HCT116 (cell line): ENCODE measurements around the gene CUEDC1. TPM values are rescaled to one million over a fixed set of nuclear protein-coding genes. Genes with fewer than 3 reads are reported as not detected.

Source experiments
- ATAC-seq: fragments of 200-7000 bp; cut with Tn5 transposase; 2 replicates; pipeline ENCODE4 v1.9.1; 2020; ENCODE audit warnings: mild to moderate bottlenecking, moderate library complexity
- BruUV-seq: library from RNA; stranded (reverse); fragments of 400-500 nt; replicated peaks from 2 replicates; lab custom pipeline; 2021; lab: Mats Ljungman, UMichigan
- CTCF ChIA-PET: fragments of 300-600 bp; sonication (Branson Sonifier 250); formaldehyde crosslinking; loops from one replicate; lab custom pipeline; 2021; ENCODE audit warnings: antibody characterized with exemption; lab: Charles Lee
- POLR2A ChIA-PET: fragments of 300-600, 350-600 bp; sonication (Branson Sonifier 250); formaldehyde crosslinking; loops from one replicate; lab custom pipeline; 2021; ENCODE audit warnings: antibody characterized with exemption; lab: Charles Lee
- RAD21 ChIA-PET, 2 experiments: fragments of 300-600 bp; sonication (Branson Sonifier 250); formaldehyde crosslinking; loops; one replicate each; lab custom pipeline; 2023; ENCODE audit warnings: low total read pairs in 2 of 2; ENCODE audit not compliant: uncharacterized antibody in 2 of 2, unreplicated experiment in 2 of 2, low non-redundant PET in 1 of 2; lab: Charles Lee
- DNase-seq: peaks from one replicate; pipeline ENCODE4 v3.0.0-alpha.2; 2010; ENCODE audit warnings: low read depth, low spot score
- H2AFZ ChIP-seq: fragments of 200-600 bp; shearing (Covaris generic), sonication (generic); 2 replicates; pipeline ENCODE4 v1.6.1; 2017; ENCODE audit warnings: low read depth, mixed run types, mixed read lengths, antibody characterized with exemption, low read length; ENCODE audit not compliant: poor library complexity, severe bottlenecking
- H3K27ac ChIP-seq: 2 replicates; pipeline ENCODE4 v1.5.1; 2012; ENCODE audit warnings: low read depth, low read length
- H3K27me3 ChIP-seq: fragments of 200-600 bp; sonication (generic); 2 replicates; pipeline ENCODE4 v1.6.1; 2016; ENCODE audit warnings: mixed run types, low read length, mixed read lengths; ENCODE audit not compliant: insufficient read depth
- H3K36me3 ChIP-seq, 2 experiments: fragments of 200-500 bp in 1 of 2; fragments of 200-600 bp in 1 of 2; sonication (Bioruptor generic) in 1 of 2; sonication (generic) in 1 of 2; 2 replicates each; pipeline versions ENCODE4 v1.5.1 to v1.6.1; 2014 to 2016; ENCODE audit warnings: low read length in 2 of 2, inconsistent platforms in 1 of 2, mixed read lengths in 1 of 2, mixed run types in 1 of 2; ENCODE audit not compliant: insufficient read depth in 2 of 2, control insufficient read depth in 1 of 2
- H3K4me1 ChIP-seq, 2 experiments: fragments of 200-600 bp in 1 of 2; sonication (generic) in 1 of 2; 2 replicates each; pipeline versions ENCODE4 v1.5.1 to v1.6.1; 2012 to 2017; ENCODE audit warnings: low read length in 2 of 2, inconsistent platforms in 1 of 2, mild to moderate bottlenecking in 1 of 2, mixed read lengths in 1 of 2, mixed run types in 1 of 2, moderate library complexity in 1 of 2; ENCODE audit not compliant: insufficient read depth in 2 of 2, control insufficient read depth in 1 of 2
- H3K4me2 ChIP-seq: fragments of 200-600 bp; sonication (generic); 2 replicates; pipeline ENCODE4 v1.6.1; 2017; ENCODE audit warnings: mixed run types, low read length, mixed read lengths
- H3K4me3 ChIP-seq, 2 experiments: fragments of 200-600 bp in 1 of 2; sonication (generic) in 1 of 2; replicated peaks in 1 of 2; 2 replicates each; pipeline ENCODE4 v1.5.1; 2011 to 2016; ENCODE audit warnings: low read length in 2 of 2, control low read depth in 1 of 2, low read depth in 1 of 2, mild to moderate bottlenecking in 1 of 2, mixed read lengths in 1 of 2, mixed run types in 1 of 2
- H3K79me2 ChIP-seq: fragments of 200-600 bp; sonication (generic); 2 replicates; pipeline ENCODE4 v1.6.1; 2017; ENCODE audit warnings: mild to moderate bottlenecking, mixed run types, low read length, moderate library complexity, mixed read lengths; ENCODE audit not compliant: insufficient read depth
- H3K9ac ChIP-seq: fragments of 200-600 bp; sonication (generic); 2 replicates; pipeline ENCODE4 v1.6.1; 2016; ENCODE audit warnings: low read length, mixed read lengths
- H3K9me2 ChIP-seq: fragments of 200-600 bp; sonication (generic), shearing (Covaris generic); 2 replicates; pipeline ENCODE4 v1.6.1; 2017; ENCODE audit warnings: mixed run types, mild to moderate bottlenecking, moderate library complexity; ENCODE audit not compliant: insufficient read depth
- H3K9me3 ChIP-seq, 2 experiments: fragments of 200-500 bp in 1 of 2; fragments of 200-600 bp in 1 of 2; sonication (Bioruptor generic) in 1 of 2; sonication (generic) in 1 of 2; 2 replicates each; pipeline ENCODE4 v1.6.1; 2014 to 2017; ENCODE audit warnings: low read length in 2 of 2, mixed read lengths in 2 of 2, inconsistent platforms in 1 of 2, low read depth in 1 of 2, mild to moderate bottlenecking in 1 of 2, mixed run types in 1 of 2, moderate library complexity in 1 of 2; ENCODE audit not compliant: control insufficient read depth in 1 of 2, insufficient read depth in 1 of 2
- H4K20me1 ChIP-seq: fragments of 200-600 bp; sonication (generic), shearing (Covaris generic); 2 replicates; pipeline ENCODE4 v1.6.1; 2017; ENCODE audit warnings: mixed run types, mild to moderate bottlenecking, moderate library complexity; ENCODE audit not compliant: insufficient read depth
- ATF3 ChIP-seq: IDR thresholded peaks from 2 replicates; pipeline ENCODE4 v1.6.1; 2012
- ELF1 ChIP-seq: IDR thresholded peaks from 2 replicates; pipeline ENCODE4 v1.6.1; 2012; ENCODE audit warnings: low read depth, borderline replicate concordance
- FOSL1 ChIP-seq: IDR thresholded peaks from 2 replicates; pipeline ENCODE4 v1.6.1; 2012; ENCODE audit warnings: low read depth
- POLR2A ChIP-seq: IDR thresholded peaks from 2 replicates; pipeline ENCODE4 v1.7.0; 2011; ENCODE audit warnings: borderline replicate concordance; ENCODE audit not compliant: insufficient read depth, insufficient read length; ENCODE audit errors: extremely low read depth
- intact Hi-C: fragments of 100-400 bp; cut with micrococcal nuclease; formaldehyde crosslinking; loops from 2 replicates; pipeline ENCODE4 v1.10.0; 2022
- total RNA-seq: library from RNA; stranded (reverse); gene quantifications from one replicate; pipeline ENCODE4 v1.2.1, GENCODE V29; 2021; ENCODE audit not compliant: unreplicated experiment
- TF ChIP-seq, protein P1 (sequence below), 3 experiments: fragments of 200-600 bp in 1 of 3; sonication (generic) in 1 of 3; IDR thresholded peaks in 2 of 3; conservative IDR thresholded peaks in 1 of 3; 2 replicates each; pipeline ENCODE4 v1.5.1; 2012 to 2017; ENCODE audit warnings: low read depth in 2 of 3, low read length in 2 of 3, antibody characterized with exemption in 1 of 3, borderline replicate concordance in 1 of 3, control low read depth in 1 of 3, mild to moderate bottlenecking in 1 of 3, mixed read lengths in 1 of 3, mixed run types in 1 of 3, moderate library complexity in 1 of 3; ENCODE audit not compliant: insufficient read depth in 1 of 3
- TF ChIP-seq, protein P2 (sequence below): IDR thresholded peaks from 2 replicates; pipeline ENCODE4 v1.6.1; 2012

Gene CUEDC1
- total RNA-seq, 1 experiment from 2014 or later = 60.2 TPM

DNA sequence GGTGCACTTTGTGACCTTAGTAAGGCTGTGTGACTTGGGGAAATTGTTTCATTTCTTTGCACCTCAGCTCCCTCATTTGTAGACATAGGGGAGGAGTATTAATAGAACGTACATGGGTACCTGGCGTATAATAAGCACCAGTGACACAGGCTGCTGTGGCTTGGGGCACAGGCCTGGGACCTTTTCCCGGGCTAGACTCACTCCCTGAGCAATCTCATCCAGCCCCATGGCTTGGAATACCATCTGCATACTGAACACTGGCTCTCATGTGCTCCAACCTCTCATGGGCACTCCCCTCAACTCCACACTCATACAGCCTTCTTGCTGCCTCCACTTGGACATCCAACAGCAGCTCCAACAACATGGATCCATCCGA, 64.4 kb downstream of the CUEDC1 start:
- Histone ChIP-seq H3K36me3 (no peaks in the 10 kb centered on the region; a peak in 1 of 4 replicates), H3K27ac (peak overlapping the region; percentile 79), H3K4me2 (peak overlapping the region; percentile 71), H2AFZ (no peak overlapping the region), H3K9me3 (no peaks in the 10 kb centered on the region; a peak in 1 of 4 replicates), H3K9ac (peak overlapping the region; percentile 63), H3K79me2 (peaks cover 43% of the 10 kb centered on the region), H3K4me1 (peaks cover 67 to 78% of the 10 kb centered on the region in 2 experiments), H3K9me2 (no peaks in the 10 kb centered on the region), H3K27me3 (no peaks in the 10 kb centered on the region), H4K20me1 (no peaks in the 10 kb centered on the region), H3K4me3 (peak overlapping the region in 1 of 2 experiments; percentile 16; a peak in 2 of 4 replicates)
- no TSS peak for BruUV-seq
- ChIA-PET POLR2A (interaction anchor here (0.9 to 2.6 kb wide), 6 partner anchors 12 to 109 kb away, joined by 3 to 10 read pairs (median 6); no protein-coding TSS in a partner anchor), CTCF (interaction anchor here (1.0 to 2.9 kb wide), 9 partner anchors 8 to 31 kb away, joined by 3 to 14 read pairs (median 4); no protein-coding TSS in a partner anchor), RAD21 (interaction anchor here (0.6 to 1.3 kb wide), 3 partner anchors 30 to 46 kb away, joined by 3 to 7 read pairs (median 5); no protein-coding TSS in a partner anchor)
- no peak for DNase-seq
- TF ChIP-seq FOSL1 (no peak), ATF3 (no peak), ELF1 (no peak), POLR2A (no peak)
- TF ChIP-seq, protein P1, sequence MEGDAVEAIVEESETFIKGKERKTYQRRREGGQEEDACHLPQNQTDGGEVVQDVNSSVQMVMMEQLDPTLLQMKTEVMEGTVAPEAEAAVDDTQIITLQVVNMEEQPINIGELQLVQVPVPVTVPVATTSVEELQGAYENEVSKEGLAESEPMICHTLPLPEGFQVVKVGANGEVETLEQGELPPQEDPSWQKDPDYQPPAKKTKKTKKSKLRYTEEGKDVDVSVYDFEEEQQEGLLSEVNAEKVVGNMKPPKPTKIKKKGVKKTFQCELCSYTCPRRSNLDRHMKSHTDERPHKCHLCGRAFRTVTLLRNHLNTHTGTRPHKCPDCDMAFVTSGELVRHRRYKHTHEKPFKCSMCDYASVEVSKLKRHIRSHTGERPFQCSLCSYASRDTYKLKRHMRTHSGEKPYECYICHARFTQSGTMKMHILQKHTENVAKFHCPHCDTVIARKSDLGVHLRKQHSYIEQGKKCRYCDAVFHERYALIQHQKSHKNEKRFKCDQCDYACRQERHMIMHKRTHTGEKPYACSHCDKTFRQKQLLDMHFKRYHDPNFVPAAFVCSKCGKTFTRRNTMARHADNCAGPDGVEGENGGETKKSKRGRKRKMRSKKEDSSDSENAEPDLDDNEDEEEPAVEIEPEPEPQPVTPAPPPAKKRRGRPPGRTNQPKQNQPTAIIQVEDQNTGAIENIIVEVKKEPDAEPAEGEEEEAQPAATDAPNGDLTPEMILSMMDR (IDR thresholded peaks at IDR 0.05 in 2 of 3, conservative IDR thresholded peaks at IDR 0.05 in 1 of 3; ENCODE audit: borderline replicate concordance in 1 of 3, insufficient read depth in 1 of 3, low read depth in 2 of 3, low read length in 2 of 3) = no peak
- TF ChIP-seq, protein P2, sequence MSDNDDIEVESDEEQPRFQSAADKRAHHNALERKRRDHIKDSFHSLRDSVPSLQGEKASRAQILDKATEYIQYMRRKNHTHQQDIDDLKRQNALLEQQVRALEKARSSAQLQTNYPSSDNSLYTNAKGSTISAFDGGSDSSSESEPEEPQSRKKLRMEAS = no peak
- intact Hi-C loops = no loop called here
- peak; percentile 15 for ATAC-seq
